Measurements from ENCODE around the gene ARHGAP5.

The ARHGAP5 gene

DNA sequence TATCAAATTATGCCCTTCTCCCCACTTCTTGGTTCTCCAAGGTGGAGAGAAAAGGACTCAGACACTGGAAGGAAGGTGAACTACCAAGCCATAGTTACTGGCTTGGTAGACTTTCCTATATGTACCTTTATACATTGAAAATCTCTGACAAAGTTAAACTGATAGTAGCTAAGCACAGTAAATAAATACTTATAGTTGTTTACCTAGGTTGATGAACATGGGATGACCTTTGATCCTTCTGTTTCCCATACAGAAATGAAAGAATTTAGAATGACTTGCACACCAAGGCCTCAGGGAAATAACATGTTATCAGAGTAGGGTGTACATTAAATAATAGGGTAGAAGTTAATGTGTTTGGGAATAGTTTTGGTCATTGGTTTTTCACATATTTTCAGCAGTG lies 6.7 kb downstream of the ARHGAP5 start:
- no peak for DNase-seq
- no peaks in the 10 kb centered on the region for H3K9me3 ChIP-seq (ENCODE audit: severe bottlenecking)
- no peaks in the 10 kb centered on the region for H3K27me3 ChIP-seq (ENCODE audit: insufficient read depth, low read depth, severe bottlenecking)
- no peaks in the 10 kb centered on the region for H3K36me3 ChIP-seq
- no peak overlapping the region for H3K4me3 ChIP-seq (ENCODE audit: low read depth, low read length)
- H3K27ac ChIP-seq = no peak overlapping the region
- TF ChIP-seq, protein P1, sequence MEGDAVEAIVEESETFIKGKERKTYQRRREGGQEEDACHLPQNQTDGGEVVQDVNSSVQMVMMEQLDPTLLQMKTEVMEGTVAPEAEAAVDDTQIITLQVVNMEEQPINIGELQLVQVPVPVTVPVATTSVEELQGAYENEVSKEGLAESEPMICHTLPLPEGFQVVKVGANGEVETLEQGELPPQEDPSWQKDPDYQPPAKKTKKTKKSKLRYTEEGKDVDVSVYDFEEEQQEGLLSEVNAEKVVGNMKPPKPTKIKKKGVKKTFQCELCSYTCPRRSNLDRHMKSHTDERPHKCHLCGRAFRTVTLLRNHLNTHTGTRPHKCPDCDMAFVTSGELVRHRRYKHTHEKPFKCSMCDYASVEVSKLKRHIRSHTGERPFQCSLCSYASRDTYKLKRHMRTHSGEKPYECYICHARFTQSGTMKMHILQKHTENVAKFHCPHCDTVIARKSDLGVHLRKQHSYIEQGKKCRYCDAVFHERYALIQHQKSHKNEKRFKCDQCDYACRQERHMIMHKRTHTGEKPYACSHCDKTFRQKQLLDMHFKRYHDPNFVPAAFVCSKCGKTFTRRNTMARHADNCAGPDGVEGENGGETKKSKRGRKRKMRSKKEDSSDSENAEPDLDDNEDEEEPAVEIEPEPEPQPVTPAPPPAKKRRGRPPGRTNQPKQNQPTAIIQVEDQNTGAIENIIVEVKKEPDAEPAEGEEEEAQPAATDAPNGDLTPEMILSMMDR (IDR thresholded peaks at IDR 0.05; ENCODE audit: low read depth, low read length) = no peak

DNA sequence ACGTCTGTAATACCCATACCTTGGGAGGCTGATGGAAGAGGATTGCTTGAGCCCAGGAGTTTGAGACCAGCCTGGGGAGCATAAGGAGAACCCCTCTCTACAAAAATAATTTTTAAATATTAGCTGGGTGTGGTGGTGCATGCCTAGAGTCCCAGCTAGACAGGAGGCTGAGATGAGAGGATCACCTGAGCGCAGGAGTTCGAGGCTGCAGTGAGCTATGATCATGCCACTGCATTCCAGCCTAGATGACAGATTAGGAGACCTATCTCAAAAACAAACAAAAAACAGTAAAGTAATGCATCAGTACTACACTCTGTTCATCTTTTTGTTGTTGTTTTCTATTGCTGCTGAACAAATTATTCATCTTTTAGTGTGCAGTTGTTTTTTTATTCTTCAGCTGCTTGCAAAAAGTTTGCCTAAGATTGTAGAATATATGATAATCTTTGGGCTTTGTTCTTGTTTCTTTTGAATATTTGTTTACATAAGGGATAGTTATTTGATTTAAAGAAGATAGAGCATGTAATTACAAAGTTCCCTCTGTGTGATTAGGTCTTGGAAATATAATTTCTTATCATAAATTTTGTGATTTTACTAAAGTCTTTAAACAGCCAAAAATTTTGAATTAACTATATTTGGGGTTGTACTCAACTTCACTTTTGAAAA lies 8.2 kb downstream of the ARHGAP5 start:
- TF ChIP-seq, protein P1 (IDR thresholded peaks at IDR 0.05; ENCODE audit: low read depth, low read length) = no peak
- Histone ChIP-seq H3K9me3 (ENCODE audit: severe bottlenecking) (no peaks in the 10 kb centered on the region), H3K27me3 (ENCODE audit: insufficient read depth, low read depth, severe bottlenecking) (no peaks in the 10 kb centered on the region), H3K4me3 (ENCODE audit: low read depth, low read length) (no peak overlapping the region), H3K36me3 (no peaks in the 10 kb centered on the region), H3K27ac (no peak overlapping the region)
- DNase-seq = no peak

- H3K4me3 ChIP-seq (ENCODE audit: low read depth, low read length) = no peak overlapping the region
- TF ChIP-seq, protein P1 (IDR thresholded peaks at IDR 0.05; ENCODE audit: low read depth, low read length) = no peak
- no peaks in the 10 kb centered on the region for H3K27me3 ChIP-seq (ENCODE audit: insufficient read depth, low read depth, severe bottlenecking)
- no peaks in the 10 kb centered on the region for H3K36me3 ChIP-seq
- no peak for DNase-seq
- H3K9me3 ChIP-seq (ENCODE audit: severe bottlenecking) = no peaks in the 10 kb centered on the region
- H3K27ac ChIP-seq = no peak overlapping the region
Measured at GRCh38 chr14:32085845-32086383, 8.8 kb downstream of the ARHGAP5 start.

DNA sequence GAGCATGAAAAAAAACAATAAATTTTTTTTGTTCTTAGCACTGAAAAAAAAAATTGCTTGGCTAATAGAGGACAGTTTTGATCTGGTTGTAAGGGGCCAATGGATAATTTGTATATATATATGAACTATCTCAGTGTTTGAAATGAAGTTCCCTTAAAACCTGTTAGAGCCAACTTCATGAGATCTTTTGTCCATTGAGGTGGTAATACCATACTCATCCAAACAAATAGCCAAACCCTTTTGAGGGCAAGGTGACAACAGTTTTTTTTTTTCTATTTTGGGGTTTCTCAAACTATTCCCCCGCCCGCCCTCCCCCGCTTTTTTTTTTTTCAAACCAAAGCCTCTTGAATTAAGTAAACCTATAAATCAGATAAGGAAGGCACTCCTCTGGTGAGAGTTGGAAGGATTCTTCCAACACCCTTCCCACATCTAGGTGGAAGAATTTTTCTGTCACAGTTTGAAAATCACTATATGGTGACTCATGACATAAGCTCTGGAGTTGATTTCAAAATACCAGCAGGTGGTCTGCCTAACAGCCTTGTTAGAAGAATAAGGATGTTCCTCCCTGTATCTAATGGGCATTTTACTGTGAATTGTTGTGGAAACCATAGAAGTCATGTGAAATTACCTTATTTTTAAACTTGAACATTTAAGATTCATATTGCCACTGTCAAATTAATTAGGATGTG lies 10.2 kb downstream of the ARHGAP5 start:
- Histone ChIP-seq H3K9me3 (ENCODE audit: severe bottlenecking) (no peaks in the 10 kb centered on the region), H3K27ac (no peak overlapping the region), H3K27me3 (ENCODE audit: insufficient read depth, low read depth, severe bottlenecking) (no peaks in the 10 kb centered on the region), H3K4me3 (ENCODE audit: low read depth, low read length) (no peak overlapping the region), H3K36me3 (0 out of 2 replicates have a peak, but pooled peaks cover 4% of the 10 kb centered on the region)
- TF ChIP-seq, protein P1 (IDR thresholded peaks at IDR 0.05; ENCODE audit: low read depth, low read length) = no peak
- DNase-seq = no peak

DNA sequence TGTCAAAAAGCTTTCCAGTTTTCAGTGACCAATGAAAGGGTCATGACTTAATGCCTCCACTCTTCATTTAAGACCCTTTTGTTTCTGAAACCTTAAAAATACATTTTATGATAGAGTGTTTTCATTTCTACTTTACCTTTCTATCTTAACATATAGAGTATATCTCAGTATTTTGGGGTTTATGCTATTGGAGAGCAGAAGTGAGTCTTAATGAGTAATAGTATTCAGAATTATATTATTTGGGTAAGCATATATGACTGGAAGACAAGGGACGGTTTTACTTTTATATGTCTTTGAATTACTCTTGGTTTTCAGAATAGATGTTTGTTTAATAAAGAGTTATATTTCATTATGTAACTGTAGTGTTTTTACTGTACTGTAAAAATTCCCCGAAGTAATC lies 10.8 kb downstream of the ARHGAP5 start:
- Histone ChIP-seq H3K36me3 (0 out of 2 replicates have a peak, but pooled peaks cover 4% of the 10 kb centered on the region), H3K27me3 (ENCODE audit: insufficient read depth, low read depth, severe bottlenecking) (no peaks in the 10 kb centered on the region), H3K4me3 (ENCODE audit: low read depth, low read length) (no peak overlapping the region), H3K9me3 (ENCODE audit: severe bottlenecking) (no peaks in the 10 kb centered on the region), H3K27ac (no peak overlapping the region)
- DNase-seq = no peak
- TF ChIP-seq, protein P1 (IDR thresholded peaks at IDR 0.05; ENCODE audit: low read depth, low read length) = no peak

Measured in WERI-Rb-1 (cell line).